GM20000 (cell line): ENCODE measurements around the gene OVCA2.

ENCODE experiments used
- DNase-seq: peaks from one replicate; pipeline ENCODE4 v3.0.0; 2012; ENCODE audit warnings: low spot score
- CTCF ChIP-seq: IDR thresholded peaks from 2 replicates; pipeline ENCODE4 v1.5.1; 2012; ENCODE audit warnings: mild to moderate bottlenecking, control low read depth; ENCODE audit errors: extremely low read depth, missing control alignments

The OVCA2 gene

DNA sequence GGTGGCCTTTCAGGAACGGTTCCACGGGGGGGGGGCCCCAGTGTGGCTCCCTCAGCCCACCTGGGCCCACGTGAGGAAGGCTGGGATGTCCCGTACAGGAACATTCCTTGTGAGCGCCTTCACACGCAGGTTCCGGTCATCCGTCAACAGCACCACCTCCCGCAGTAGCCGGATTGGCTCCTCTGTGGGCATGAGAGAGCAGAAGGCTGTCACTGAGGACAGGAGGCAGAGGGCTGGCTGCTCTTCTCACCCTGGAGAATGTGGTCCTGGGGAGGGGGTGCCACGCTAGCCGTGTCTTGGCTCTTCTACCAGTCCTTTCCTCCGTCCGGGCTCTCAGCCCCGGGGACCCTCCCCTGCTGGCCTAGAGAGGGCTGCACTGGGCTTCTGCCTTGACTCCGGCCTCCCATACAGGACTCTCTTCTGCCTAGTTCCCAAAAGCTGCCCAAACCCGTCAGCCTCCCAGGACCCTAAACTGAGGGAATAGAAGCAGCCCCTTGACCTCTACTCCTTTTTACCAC is 19.7 kb downstream of the OVCA2 start:
- DNase-seq, result no peak
- no peak for TF ChIP-seq CTCF

DNA sequence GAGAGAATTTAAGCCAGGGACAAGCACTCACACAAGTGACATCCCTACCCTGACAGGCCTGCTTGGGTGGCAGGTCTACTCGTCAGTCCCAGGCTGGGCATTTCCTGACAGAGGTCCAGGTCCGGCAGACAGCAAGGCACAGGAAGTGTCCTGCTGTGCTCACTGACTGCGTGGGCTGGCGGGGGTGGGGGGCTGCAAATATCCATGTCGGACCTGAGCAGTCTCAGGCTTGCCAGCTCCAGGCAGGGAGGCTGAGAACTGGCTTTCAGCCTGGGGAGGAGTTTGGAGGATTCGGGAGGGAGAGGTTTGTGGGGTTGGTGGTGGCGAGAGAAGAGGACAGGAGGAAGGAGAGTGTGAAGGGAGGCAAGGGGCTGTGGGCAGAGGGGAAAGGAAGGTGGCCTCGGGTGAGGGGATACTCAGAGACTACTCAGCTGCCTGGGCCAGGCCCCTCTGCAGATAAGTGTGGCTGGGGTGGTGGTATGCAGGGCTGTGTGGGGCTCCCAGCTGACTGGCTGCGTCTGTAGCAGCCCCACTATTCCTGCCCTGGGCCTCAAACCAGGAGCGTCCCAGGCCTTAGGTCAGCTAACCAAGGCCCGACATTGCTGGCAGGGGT is 20.9 kb downstream of the OVCA2 start:
- no peak for TF ChIP-seq CTCF
- no peak for DNase-seq

GRCh38 chr17:2063261-2064146 is 21.7 kb downstream of the OVCA2 start:
- DNase-seq, result no peak
- no peak for TF ChIP-seq CTCF

DNA sequence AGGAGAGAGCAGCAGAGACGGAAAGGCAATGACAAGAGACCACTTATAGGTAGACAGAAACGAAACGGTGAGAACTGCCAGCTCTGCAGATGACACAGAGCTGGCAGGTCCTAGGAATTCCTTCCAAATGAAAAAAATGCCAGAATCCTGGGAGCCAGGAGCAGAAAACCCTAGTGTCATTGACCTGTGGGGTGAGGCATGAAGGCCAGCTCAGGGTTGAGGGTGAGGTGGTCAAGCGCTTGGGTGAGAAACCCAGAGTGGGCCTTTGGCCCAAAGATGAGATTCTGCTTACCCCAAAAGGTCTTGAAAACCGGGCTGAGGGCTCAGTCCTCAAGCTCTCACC is 22.3 kb downstream of the OVCA2 start:
- DNase-seq, result no peak
- TF ChIP-seq CTCF, result no peak

DNA sequence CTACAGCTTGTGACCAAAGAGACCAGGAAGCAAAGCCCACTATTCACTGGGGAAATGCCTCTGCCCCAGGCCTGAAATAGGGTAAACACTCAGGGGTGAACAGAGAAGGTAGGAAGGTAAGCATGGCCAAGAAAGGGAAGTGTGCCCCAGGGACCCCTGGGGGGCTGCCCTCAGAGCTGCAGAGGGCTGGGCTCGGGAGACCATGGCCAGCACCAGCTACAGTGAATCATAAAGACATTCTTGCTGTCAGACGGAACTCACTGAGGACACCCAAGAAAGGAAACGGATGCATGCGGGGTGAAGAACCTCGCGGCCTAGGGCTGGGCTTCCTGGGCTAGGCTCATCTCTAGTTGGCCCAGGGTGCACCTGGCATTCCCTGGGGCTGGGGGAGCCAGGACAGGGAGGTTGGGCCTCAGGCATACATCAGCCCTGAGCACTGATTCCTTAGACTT is 22.7 kb downstream of the OVCA2 start:
- TF ChIP-seq CTCF, result no peak
- DNase-seq, result no peak

- peak; percentile 75 for DNase-seq
- peak; percentile 61 for TF ChIP-seq CTCF
Measured at GRCh38 chr17:2064980-2065785, 23.4 kb downstream of the OVCA2 start.

DNA sequence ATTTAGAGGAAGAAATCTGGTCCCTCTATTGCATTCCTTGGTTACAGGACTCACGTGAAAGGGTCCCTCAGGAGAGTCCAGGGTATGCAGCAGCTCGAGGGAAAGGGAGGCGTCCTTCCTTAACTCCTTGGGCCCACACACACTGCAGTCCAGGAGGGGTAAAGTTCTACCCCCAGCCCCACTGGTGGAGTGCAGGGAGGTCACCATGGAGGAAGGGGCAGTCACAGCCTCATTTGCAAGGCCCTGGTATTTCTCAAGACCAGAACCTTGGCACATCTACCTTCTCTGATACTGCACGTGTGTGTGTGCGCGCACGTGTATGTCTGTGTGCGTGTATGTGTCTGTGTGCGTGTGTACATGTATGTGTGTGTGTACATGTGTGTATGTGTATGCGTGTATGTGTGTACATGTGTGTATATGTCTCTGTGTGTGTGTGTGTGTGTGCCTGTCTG is 24.2 kb downstream of the OVCA2 start:
- no peak for DNase-seq
- TF ChIP-seq CTCF, result no peak
